DOHH2 (cell line): ENCODE measurements around the gene ROBO1.

Experiments used
- CTCF ChIP-seq: fragments of 200-600 bp; sonication (generic); IDR thresholded peaks from one replicate; pipeline ENCODE4 v1.5.1; 2014; ENCODE audit warnings: antibody characterized with exemption, mild to moderate bottlenecking, low read depth, low read length; ENCODE audit not compliant: poor library complexity, severe bottlenecking
- EZH2phosphoT487 ChIP-seq: fragments of 200-600 bp; sonication (generic); IDR thresholded peaks from 2 replicates; pipeline ENCODE4 v1.6.1; 2017; ENCODE audit warnings: borderline replicate concordance, mild to moderate bottlenecking, antibody characterized with exemption, low read length, moderate library complexity, mixed read lengths

- no peak for TF ChIP-seq CTCF
- TF ChIP-seq EZH2phosphoT487, result no peak
Measured at GRCh38 chr3:78761126-78761525, 1006.7 kb downstream of the ROBO1 start.
